Peyer's patch (tissue), 4 donors: Measurements from ENCODE around the gene PCDHGB1.

ENCODE experiments used
- CTCF ChIP-seq, 6 experiments: fragments of 450-650 bp in 4 of 6; fragments of 200-600 bp in 2 of 6; sonication (generic) in 1 of 6; IDR thresholded peaks; one replicate each; pipeline ENCODE4 v1.5.1; 2017 to 2019; ENCODE audit warnings: antibody characterized with exemption in 6 of 6, mild to moderate bottlenecking in 3 of 6, moderate library complexity in 1 of 6
- POLR2A ChIP-seq, 2 donors: fragments of 450-650 bp; IDR thresholded peaks; one replicate each; pipeline ENCODE4 v1.5.1; 2017; ENCODE audit warnings: antibody characterized with exemption in 2 of 2, mild to moderate bottlenecking in 2 of 2, moderate library complexity in 2 of 2

- TF ChIP-seq POLR2A (IDR thresholded peaks at IDR 0.05): no peak
- peak in 3 of 6 experiments; percentile 9 to 14 (median 10) for TF ChIP-seq CTCF (IDR thresholded peaks at IDR 0.05)
Measured at GRCh38 chr5:141338538-141339306, 11.2 kb upstream of the PCDHGB1 start, which contains the start of gene PCDHGA2.
